GM19099 (cell line): Measurements from ENCODE around the gene SSR2.

Experiments
- POLR2A ChIP-seq: IDR thresholded peaks from 3 replicates; pipeline ENCODE4 v1.6.1; 2011; ENCODE audit warnings: low read depth; ENCODE audit not compliant: insufficient read length; ENCODE audit errors: extremely low read depth

The SSR2 gene

DNA sequence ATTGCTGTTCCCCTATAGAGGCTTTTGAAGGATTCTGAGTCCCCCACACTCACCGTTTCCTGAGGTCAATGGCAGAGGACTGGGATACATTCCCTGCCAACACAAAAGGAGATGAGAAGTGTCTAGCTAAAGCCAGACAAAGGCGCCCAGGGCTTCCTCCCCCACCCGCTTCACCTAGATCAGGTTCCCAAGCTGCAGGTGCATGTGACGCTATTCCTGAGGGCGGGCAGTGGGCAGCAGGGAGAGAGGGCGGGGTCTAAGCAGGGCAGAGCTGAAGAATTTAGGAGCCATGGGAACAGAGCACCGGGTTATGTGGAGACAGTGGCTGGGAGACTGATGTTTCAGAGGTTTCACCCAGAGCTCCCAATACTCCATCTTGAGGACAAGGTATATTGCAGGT, 36.4 kb downstream of the SSR2 start:
- no peak for TF ChIP-seq POLR2A

- peak; percentile 60 for TF ChIP-seq POLR2A
Measured at GRCh38 chr1:155983191-155984024, 37.3 kb downstream of the SSR2 start.

- TF ChIP-seq POLR2A = no peak
Measured at GRCh38 chr1:155982106-155982505, 38.6 kb downstream of the SSR2 start.

- peak; percentile 23 for TF ChIP-seq POLR2A
Measured at GRCh38 chr1:155981266-155982088, 39.3 kb downstream of the SSR2 start.

- peak; percentile 55 for TF ChIP-seq POLR2A
Measured at GRCh38 chr1:155979597-155980343, 41.0 kb downstream of the SSR2 start.

DNA sequence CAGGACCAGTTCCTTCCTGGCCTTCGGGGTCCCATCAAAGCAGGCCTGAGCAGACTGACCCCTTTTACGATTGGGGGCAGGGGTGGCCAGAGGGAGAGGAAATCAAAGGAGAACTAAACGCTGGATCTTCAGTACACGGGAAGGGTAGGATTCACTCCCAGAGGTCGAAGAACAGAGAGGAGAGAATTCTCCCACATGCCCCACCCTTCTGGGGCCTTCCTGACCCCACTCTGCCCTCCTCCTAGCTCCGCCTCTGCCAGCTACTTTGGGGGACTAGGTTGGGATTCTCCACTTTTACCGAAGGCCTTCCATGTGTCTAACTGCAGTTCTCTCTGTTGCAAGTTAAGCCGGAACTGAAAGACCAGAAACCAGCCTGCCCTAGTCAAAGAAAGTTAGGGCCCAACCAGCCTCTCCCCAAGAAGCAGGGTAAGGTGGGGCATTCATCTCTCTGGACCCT, 41.8 kb downstream of the SSR2 start:
- peak; percentile 46 for TF ChIP-seq POLR2A

DNA sequence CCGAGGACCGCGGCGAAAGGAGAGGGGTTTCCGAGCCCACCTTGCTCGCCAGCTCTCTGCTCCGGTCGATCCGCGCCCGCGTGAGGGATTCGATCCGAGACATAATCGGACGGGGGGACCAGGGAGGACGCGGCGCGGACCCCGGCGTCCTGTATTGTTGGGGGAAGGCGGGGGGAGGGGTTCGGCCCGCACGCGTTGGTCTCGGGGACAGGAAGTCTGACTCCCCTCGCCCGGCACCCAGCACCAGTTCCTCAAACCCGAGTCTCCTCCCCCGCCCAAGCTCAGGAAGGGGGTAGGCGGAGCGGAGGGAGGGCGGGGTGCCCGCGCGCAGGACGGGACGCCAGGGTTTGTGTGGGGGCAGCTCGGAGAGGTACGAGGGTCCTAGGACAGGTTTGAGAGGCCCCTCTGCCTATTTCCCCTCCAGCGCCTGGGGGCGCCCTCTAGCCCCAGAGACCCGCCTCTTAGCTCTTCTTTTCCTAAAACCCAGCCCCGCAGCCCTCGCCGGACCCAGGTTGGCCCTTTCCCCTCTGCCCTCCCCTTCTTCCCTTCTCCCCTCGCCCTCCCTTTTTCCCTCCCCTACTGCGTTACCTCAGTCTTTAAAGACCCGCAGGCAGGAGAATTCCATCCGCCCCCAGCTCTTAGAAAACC, 42.3 kb downstream of the SSR2 start, which contains the start of gene ARHGEF2:
ARHGEF2 (minus strand) TSS at position 223 of the 648 bp plus-strand sequence; CDS start at position 103, 120 bp downstream.
- peak; percentile 83 for TF ChIP-seq POLR2A

GRCh38 chr1:155977690-155978324, 42.9 kb downstream of the SSR2 start:
- peak; percentile 36 for TF ChIP-seq POLR2A

DNA sequence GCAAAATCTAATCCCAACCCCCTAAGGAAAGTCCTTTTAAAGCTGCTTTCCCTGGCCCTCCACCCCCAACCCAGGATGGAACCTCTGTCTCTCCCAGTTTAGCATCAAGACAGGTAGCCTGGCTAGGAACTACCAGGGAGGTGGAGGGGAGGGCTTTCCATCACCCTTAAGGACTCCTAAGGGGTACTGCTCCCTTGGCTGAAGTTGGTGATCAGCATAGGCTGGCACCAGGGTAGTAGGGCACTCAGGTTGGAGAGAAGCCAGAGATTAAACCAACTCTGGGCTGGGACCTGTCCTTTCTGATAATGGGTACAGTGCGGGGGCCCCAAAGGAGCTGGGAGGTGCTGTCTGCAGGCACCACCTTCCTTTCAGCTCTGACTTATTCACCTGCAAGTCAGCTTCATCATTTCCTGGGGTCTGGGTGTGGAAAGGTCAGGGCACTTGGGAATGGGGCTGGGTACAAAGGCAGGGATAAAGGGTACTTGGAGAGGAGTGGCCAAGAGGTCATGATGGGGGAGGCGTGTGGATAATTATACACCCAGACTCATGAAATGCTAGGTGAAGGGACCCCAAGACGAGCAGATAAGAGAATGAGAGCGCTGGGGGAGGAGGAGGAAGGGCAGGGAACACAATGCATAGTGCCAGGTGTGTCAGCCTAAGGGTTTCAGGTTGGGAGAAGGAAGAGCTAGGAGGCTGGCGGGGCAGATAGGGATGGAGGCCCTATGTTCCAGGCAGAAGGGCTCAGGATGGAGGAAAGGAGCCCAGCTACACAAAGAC, 43.6 kb downstream of the SSR2 start:
- TF ChIP-seq POLR2A = no peak

DNA sequence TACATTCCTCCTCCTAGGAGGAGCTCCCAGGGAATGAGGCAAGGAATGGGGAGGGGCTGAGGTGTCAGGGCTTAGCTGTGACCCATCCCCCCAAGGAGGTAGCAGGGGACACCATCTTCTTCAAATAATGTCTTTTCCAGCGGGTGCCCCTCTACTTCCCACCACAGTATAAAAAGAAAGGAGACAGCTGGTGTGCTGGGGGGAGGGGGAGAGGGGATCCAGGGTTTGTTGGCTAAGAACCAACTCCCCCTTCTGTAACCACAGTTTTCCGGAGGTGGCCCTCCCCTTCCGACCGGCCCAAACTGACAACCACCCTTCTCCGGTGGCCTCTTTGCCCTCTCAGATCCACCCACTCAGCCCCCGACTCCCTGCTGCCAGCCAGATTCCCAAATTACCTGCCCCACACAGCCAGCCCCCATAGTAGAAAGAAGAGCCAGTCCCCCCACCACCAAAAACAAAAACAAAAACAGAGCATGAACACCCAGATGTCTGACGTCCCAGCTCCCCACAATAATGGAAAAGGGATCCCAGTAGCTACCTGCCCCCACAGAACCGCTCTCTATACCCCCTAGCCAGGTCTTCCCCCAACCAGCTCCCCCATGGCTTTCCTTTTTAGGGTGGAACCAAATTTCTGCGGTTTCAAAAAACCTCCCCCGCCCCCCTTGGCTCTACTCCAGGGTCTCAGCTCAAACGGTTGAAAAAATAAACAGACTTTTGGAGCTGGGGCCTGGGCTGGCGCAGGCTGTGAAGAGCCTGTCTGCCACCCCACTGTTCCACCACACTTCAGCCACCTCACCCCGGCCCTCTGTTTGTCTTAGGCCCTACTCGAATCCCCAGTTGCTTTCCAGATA, 44.5 kb downstream of the SSR2 start:
- no peak for TF ChIP-seq POLR2A

DNA sequence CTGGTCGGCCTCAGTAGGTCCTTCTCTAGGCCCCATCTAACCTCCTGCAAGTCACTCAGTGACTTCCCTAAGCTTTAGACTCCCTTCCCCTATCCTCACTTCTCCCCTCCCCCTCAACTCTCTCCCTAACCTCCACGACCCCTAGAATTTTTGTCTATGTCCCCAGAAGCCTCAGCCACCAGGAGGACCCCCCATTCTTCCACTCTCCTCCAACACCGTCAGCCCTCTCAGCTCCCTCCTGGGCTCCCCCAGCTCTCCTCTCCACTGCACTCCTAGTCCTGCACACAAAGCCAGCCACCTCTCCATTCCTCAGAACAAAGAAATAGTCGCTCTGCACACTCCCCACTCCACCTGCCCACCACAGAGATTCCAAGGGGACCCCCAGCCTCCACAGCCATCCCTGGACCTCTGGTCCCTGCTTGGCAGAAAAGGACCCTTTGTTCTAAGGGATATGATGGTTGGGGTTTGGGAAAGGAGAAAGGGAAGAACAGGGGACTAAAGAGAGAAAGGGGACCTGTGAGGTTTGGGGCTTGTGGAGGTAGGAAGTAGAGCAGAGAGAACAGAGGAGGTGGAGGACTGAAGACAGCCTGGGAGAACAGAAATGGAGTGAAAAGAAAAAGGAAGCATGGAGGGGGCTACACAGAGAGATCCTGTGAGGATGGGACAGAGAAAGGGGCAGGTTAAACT, 45.2 kb downstream of the SSR2 start:
- no peak for TF ChIP-seq POLR2A
